ENCODE data around the gene CEP20. TPM values are rescaled to one million over a fixed set of nuclear protein-coding genes. Genes with fewer than 3 reads are reported as not detected.

Gene CEP20
- total and polyA plus RNA-seq, 10 of the 15 experiments (the other 5 are each of a cell fraction or from before 2014, with no cell fraction given): 33.4 to 57.8 (median 52.6) TPM

GRCh38 chr16:15822957-15823356 is 65.4 kb downstream of the CEP20 start:
- intact Hi-C loops (cut with micrococcal nuclease; ENCODE audit: unreplicated experiment): loop anchor here (1.0 kb wide), 1 partner anchor 57 kb away; no protein-coding TSS in a partner anchor
- H3K4me3 ChIP-seq: no peak overlapping the region
- TF ChIP-seq NFIC (IDR thresholded peaks at IDR 0.05; ENCODE audit: low read depth, low read length) (no peak), NR2C1 (IDR thresholded peaks at IDR 0.05) (no peak), BRCA1 (IDR thresholded peaks at IDR 0.05; ENCODE audit: low read depth, low read length) (no peak), ZNF217 (IDR thresholded peaks at IDR 0.05) (no peak), HDAC2 (IDR thresholded peaks at IDR 0.05) (no peak), CREB1 (IDR thresholded peaks at IDR 0.05; ENCODE audit: low read depth) (no peak), NFYA (IDR thresholded peaks at IDR 0.05; ENCODE audit: borderline replicate concordance, low read depth, low read length) (no peak), E2F4 (IDR thresholded peaks at IDR 0.05; ENCODE audit: low read depth, low read length) (no peak), ZSCAN29 (IDR thresholded peaks at IDR 0.05) (no peak), JUNB (IDR thresholded peaks at IDR 0.05) (no peak), E4F1 (IDR thresholded peaks at IDR 0.05; ENCODE audit: borderline replicate concordance, partially characterized antibody) (no peak), FOS (IDR thresholded peaks at IDR 0.05; ENCODE audit: borderline replicate concordance, extremely low read depth, insufficient read length) (no peak), SP1 (IDR thresholded peaks at IDR 0.05; ENCODE audit: low read depth, low read length) (no peak)
- TF ChIP-seq, protein P1, sequence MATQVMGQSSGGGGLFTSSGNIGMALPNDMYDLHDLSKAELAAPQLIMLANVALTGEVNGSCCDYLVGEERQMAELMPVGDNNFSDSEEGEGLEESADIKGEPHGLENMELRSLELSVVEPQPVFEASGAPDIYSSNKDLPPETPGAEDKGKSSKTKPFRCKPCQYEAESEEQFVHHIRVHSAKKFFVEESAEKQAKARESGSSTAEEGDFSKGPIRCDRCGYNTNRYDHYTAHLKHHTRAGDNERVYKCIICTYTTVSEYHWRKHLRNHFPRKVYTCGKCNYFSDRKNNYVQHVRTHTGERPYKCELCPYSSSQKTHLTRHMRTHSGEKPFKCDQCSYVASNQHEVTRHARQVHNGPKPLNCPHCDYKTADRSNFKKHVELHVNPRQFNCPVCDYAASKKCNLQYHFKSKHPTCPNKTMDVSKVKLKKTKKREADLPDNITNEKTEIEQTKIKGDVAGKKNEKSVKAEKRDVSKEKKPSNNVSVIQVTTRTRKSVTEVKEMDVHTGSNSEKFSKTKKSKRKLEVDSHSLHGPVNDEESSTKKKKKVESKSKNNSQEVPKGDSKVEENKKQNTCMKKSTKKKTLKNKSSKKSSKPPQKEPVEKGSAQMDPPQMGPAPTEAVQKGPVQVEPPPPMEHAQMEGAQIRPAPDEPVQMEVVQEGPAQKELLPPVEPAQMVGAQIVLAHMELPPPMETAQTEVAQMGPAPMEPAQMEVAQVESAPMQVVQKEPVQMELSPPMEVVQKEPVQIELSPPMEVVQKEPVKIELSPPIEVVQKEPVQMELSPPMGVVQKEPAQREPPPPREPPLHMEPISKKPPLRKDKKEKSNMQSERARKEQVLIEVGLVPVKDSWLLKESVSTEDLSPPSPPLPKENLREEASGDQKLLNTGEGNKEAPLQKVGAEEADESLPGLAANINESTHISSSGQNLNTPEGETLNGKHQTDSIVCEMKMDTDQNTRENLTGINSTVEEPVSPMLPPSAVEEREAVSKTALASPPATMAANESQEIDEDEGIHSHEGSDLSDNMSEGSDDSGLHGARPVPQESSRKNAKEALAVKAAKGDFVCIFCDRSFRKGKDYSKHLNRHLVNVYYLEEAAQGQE (IDR thresholded peaks at IDR 0.05; ENCODE audit: low read depth, low read length): no peak
- TF ChIP-seq, protein P2, sequence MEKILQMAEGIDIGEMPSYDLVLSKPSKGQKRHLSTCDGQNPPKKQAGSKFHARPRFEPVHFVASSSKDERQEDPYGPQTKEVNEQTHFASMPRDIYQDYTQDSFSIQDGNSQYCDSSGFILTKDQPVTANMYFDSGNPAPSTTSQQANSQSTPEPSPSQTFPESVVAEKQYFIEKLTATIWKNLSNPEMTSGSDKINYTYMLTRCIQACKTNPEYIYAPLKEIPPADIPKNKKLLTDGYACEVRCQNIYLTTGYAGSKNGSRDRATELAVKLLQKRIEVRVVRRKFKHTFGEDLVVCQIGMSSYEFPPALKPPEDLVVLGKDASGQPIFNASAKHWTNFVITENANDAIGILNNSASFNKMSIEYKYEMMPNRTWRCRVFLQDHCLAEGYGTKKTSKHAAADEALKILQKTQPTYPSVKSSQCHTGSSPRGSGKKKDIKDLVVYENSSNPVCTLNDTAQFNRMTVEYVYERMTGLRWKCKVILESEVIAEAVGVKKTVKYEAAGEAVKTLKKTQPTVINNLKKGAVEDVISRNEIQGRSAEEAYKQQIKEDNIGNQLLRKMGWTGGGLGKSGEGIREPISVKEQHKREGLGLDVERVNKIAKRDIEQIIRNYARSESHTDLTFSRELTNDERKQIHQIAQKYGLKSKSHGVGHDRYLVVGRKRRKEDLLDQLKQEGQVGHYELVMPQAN (conservative IDR thresholded peaks at IDR 0.05): no peak

More at GRCh38 chr16:15822957-15823356, 65.4 kb downstream of the CEP20 start:
- ChIA-PET RAD21 (ENCODE audit: unreplicated experiment) (interaction anchor here (1.4 to 2.9 kb wide), 2 partner anchors 45 to 57 kb away, joined by 5 to 19 read pairs; no protein-coding TSS in a partner anchor), POLR2A (interaction anchor here (0.6 kb wide), 2 partner anchors 64 to 65 kb away, joined by 3 to 5 read pairs; no protein-coding TSS in a partner anchor), CTCF (interaction anchor here (0.6 to 2.4 kb wide), 15 partner anchors 10 to 309 kb away, joined by 3 to 13 read pairs (median 4); no protein-coding TSS in a partner anchor), SMC1A (ENCODE audit: uncharacterized antibody, unreplicated experiment) (interaction anchor here (1.2 to 1.7 kb wide), 2 partner anchors 57 to 304 kb away, joined by 4 to 14 read pairs; no protein-coding TSS in a partner anchor)
- no peaks in the 10 kb centered on the region for H3K36me3 ChIP-seq (ENCODE audit: control insufficient read depth in 2 of 2, insufficient read depth in 2 of 2, low read length in 1 of 2)
- H3K79me2 ChIP-seq (ENCODE audit: control insufficient read depth, insufficient read depth, low read length): no peaks in the 10 kb centered on the region
- BruUV-seq (replicated peaks): no TSS peak
- H2AFZ ChIP-seq (ENCODE audit: control insufficient read depth, low read depth, low read length): no peak overlapping the region
- H3K4me2 ChIP-seq (ENCODE audit: control insufficient read depth, insufficient read depth): no peak overlapping the region
- no peaks in the 10 kb centered on the region for H3K4me1 ChIP-seq (ENCODE audit: control insufficient read depth, insufficient read depth, low read length)
- no peak for DNase-seq (ENCODE audit: low read depth, low spot score)
- no peaks in the 10 kb centered on the region for H3K9me3 ChIP-seq (replicated peaks; ENCODE audit: control insufficient read depth, insufficient read depth, low read length)
- no peak overlapping the region for H3K27ac ChIP-seq (ENCODE audit: control insufficient read depth, insufficient read depth)
- no peaks in the 10 kb centered on the region for H3K27me3 ChIP-seq (replicated peaks in 1 of 2; ENCODE audit: control insufficient read depth in 2 of 2, insufficient read depth in 2 of 2, low read length in 1 of 2)
- ATAC-seq: no peak
- H4K20me1 ChIP-seq (ENCODE audit: control insufficient read depth, insufficient read depth): no peaks in the 10 kb centered on the region
- FAIRE-seq: no peak
- in situ Hi-C loops (cut with MboI): no loop called here
- 59% methylated on average over 17 of the region's 17 CpGs for WGBS (ENCODE audit: insufficient coverage, insufficient replicate concordance, low lambda C conversion rate, missing lambda C conversion rate)
- no peak overlapping the region for H3K9ac ChIP-seq (ENCODE audit: control insufficient read depth, insufficient read depth, low read length)
